Left ventricle myocardium inferior (tissue), 1 donor: ENCODE results near the gene CFDP1. TPM values are rescaled to one million over a fixed set of nuclear protein-coding genes. Genes with fewer than 3 reads are reported as not detected.
"Not testable (repeated sequence)": the region's sequence is repeated elsewhere in the genome, so short reads cannot be mapped to it uniquely, and the experiment has no call there.

Experiments used
- DNase-seq: peaks from one replicate; pipeline ENCODE4 v3.0.0-alpha.2; 2020
- H3K27ac ChIP-seq: fragments of 200-600 bp; replicated peaks from 2 replicates; pipeline ENCODE4 v1.8.0; 2021
- H3K27me3 ChIP-seq: fragments of 200-600 bp; 2 replicates; pipeline ENCODE4 v1.8.0; 2021; ENCODE audit warnings: low read depth
- H3K36me3 ChIP-seq: fragments of 200-600 bp; 2 replicates; pipeline ENCODE4 v1.8.0; 2021
- H3K4me1 ChIP-seq: fragments of 200-600 bp; 2 replicates; pipeline ENCODE4 v1.8.0; 2021
- H3K4me3 ChIP-seq: fragments of 200-600 bp; 2 replicates; pipeline ENCODE4 v1.8.0; 2021; ENCODE audit warnings: mild to moderate bottlenecking, moderate library complexity
- H3K9me3 ChIP-seq: fragments of 200-600 bp; replicated peaks from 2 replicates; pipeline ENCODE4 v1.8.0; 2021
- CTCF ChIP-seq: fragments of 200-600 bp; IDR thresholded peaks from 2 replicates; pipeline ENCODE4 v1.8.0; 2021; ENCODE audit warnings: antibody characterized with exemption, mild to moderate bottlenecking, borderline replicate concordance
- intact Hi-C: fragments of 100-400 bp; cut with micrococcal nuclease; formaldehyde crosslinking; loops from one replicate; pipeline ENCODE4 v1.11.0; 2022
- total RNA-seq: library from RNA; stranded (reverse); fragmentation: NEBNext Ultra II Directional; extraction: Animal tissue kit (Norgen Biotek cat#: 25700); gene quantifications from one replicate; pipeline ENCODE4 v1.2.1, GENCODE V29; 2021
- donor health status: DM: no; HTN: yes; CAD: no; lungs with severe emphysema.

Gene CFDP1
- total RNA-seq, 1 donor from 2014 or later = 24.9 TPM

- H3K4me3 ChIP-seq = no peak overlapping the region
- peak overlapping the region; percentile 77 for H3K27ac ChIP-seq
- TF ChIP-seq CTCF = no peak
- H3K27me3 ChIP-seq = no peaks in the 10 kb centered on the region
- peaks cover 12% of the 10 kb centered on the region for H3K36me3 ChIP-seq
- no peak for DNase-seq
- H3K9me3 ChIP-seq = no peaks in the 10 kb centered on the region
- H3K4me1 ChIP-seq = peaks cover 31% of the 10 kb centered on the region
- intact Hi-C loops = no loop called here
Observed at GRCh38 chr16:75288181-75288580, 145.1 kb downstream of the CFDP1 start.

GRCh38 chr16:75287708-75288107 is 145.6 kb downstream of the CFDP1 start:
- Histone ChIP-seq H3K27ac (peak overlapping the region; percentile 77), H3K36me3 (peaks cover 7% of the 10 kb centered on the region), H3K27me3 (no peaks in the 10 kb centered on the region), H3K9me3 (no peaks in the 10 kb centered on the region), H3K4me3 (no peak overlapping the region), H3K4me1 (peaks cover 28% of the 10 kb centered on the region)
- no peak for TF ChIP-seq CTCF
- intact Hi-C loops = no loop called here
- DNase-seq = no peak

GRCh38 chr16:75286389-75286788 is 146.9 kb downstream of the CFDP1 start:
- Histone ChIP-seq H3K36me3 (no peaks in the 10 kb centered on the region), H3K4me1 (peaks cover 26% of the 10 kb centered on the region), H3K4me3 (no peak overlapping the region), H3K9me3 (no peaks in the 10 kb centered on the region), H3K27me3 (no peaks in the 10 kb centered on the region), H3K27ac (no peak overlapping the region)
- DNase-seq = no peak
- intact Hi-C loops = no loop called here
- TF ChIP-seq CTCF = no peak

- Histone ChIP-seq H3K27me3 (no peaks in the 10 kb centered on the region), H3K36me3 (no peaks in the 10 kb centered on the region), H3K4me1 (no peaks in the 10 kb centered on the region), H3K4me3 (no peak overlapping the region), H3K9me3 (no peaks in the 10 kb centered on the region), H3K27ac (no peak overlapping the region)
- intact Hi-C loops = no loop called here
- DNase-seq = no peak
- no peak for TF ChIP-seq CTCF
Observed at GRCh38 chr16:75282466-75283281, 150.6 kb downstream of the CFDP1 start.

GRCh38 chr16:75281826-75282225 is 151.5 kb downstream of the CFDP1 start:
- Histone ChIP-seq H3K4me3 (no peak overlapping the region), H3K4me1 (no peaks in the 10 kb centered on the region), H3K27me3 (no peaks in the 10 kb centered on the region), H3K9me3 (no peaks in the 10 kb centered on the region), H3K36me3 (no peaks in the 10 kb centered on the region), H3K27ac (no peak overlapping the region)
- intact Hi-C loops = no loop called here
- TF ChIP-seq CTCF = no peak
- DNase-seq = no peak

- intact Hi-C loops, H3K27me3 ChIP-seq, H3K4me3 ChIP-seq, H3K4me1 ChIP-seq, H3K36me3 ChIP-seq, H3K9me3 ChIP-seq, H3K27ac ChIP-seq, DNase-seq: not testable (repeated sequence)
Observed at GRCh38 chr16:75281009-75281408, 152.3 kb downstream of the CFDP1 start.
